Activated naive CD8-positive, alpha-beta T cell treated with anti-CD3 and anti-CD28 coated beads, Interleukin-2, amount 10 ng/mL, durations not matched to agents 7 days and 5 days (primary cell): Measurements from ENCODE around the gene FCRL1. TPM values are rescaled to one million over a fixed set of nuclear protein-coding genes. Genes with fewer than 3 reads are reported as not detected.

Source experiments
- total RNA-seq, 2 experiments: library from RNA; stranded (reverse); gene quantifications; one replicate each; pipeline ENCODE4 v1.2.3, GENCODE V29; 2021

FCRL1 gene
- total RNA-seq, 2 experiments from 2014 or later, result 0.50 TPM; not detected in 1

Other genes starting within 250 kb of the FCRL1 start
- gene FCRL4, start 222.0 kb downstream of the FCRL1 start, total RNA-seq, result not detected
- 10 to 100 TPM; 13.0 to 16.0 TPM for gene FCRL3, start 119.4 kb downstream of the FCRL1 start, total RNA-seq
- gene FCRL2, start 43.0 kb downstream of the FCRL1 start, total RNA-seq, result not detected
- not detected for gene CD5L, start 21.7 kb upstream of the FCRL1 start, total RNA-seq
- gene KIRREL1, start 173.5 kb upstream of the FCRL1 start, total RNA-seq, result not detected